Epithelial cell of esophagus (primary cell): ENCODE measurements around the gene QPRT.
"Not testable (repeated sequence)": the region's sequence is repeated elsewhere in the genome, so short reads cannot be mapped to it uniquely, and the experiment has no call there.

Source experiments
- DNase-seq: peaks from one replicate; pipeline ENCODE4 v3.0.0; 2010; ENCODE audit warnings: low read depth
- H3K4me3 ChIP-seq: 2 replicates; pipeline ENCODE4 v1.5.1; 2011; ENCODE audit warnings: mild to moderate bottlenecking, low read length, control low read depth
- TF ChIP-seq, protein P1 (sequence below): IDR thresholded peaks from 2 replicates; pipeline ENCODE4 v1.5.1; 2011; ENCODE audit warnings: low read depth, mild to moderate bottlenecking, low read length, control low read depth, inconsistent platforms; ENCODE audit not compliant: insufficient read depth; ENCODE audit errors: missing control alignments

The QPRT gene

DNA sequence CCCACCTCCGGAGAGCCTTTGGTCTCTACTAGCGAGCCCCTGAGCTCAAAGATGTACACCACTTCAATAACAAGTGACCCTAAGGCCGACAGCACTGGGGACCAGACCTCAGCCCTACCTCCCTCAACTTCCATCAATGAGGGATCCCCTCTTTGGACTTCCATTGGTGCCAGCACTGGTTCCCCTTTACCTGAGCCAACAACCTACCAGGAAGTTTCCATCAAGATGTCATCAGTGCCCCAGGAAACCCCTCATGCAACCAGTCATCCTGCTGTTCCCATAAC lies 15.2 kb upstream of the QPRT start:
- TF ChIP-seq, protein P1, sequence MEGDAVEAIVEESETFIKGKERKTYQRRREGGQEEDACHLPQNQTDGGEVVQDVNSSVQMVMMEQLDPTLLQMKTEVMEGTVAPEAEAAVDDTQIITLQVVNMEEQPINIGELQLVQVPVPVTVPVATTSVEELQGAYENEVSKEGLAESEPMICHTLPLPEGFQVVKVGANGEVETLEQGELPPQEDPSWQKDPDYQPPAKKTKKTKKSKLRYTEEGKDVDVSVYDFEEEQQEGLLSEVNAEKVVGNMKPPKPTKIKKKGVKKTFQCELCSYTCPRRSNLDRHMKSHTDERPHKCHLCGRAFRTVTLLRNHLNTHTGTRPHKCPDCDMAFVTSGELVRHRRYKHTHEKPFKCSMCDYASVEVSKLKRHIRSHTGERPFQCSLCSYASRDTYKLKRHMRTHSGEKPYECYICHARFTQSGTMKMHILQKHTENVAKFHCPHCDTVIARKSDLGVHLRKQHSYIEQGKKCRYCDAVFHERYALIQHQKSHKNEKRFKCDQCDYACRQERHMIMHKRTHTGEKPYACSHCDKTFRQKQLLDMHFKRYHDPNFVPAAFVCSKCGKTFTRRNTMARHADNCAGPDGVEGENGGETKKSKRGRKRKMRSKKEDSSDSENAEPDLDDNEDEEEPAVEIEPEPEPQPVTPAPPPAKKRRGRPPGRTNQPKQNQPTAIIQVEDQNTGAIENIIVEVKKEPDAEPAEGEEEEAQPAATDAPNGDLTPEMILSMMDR: no peak
- no peak for DNase-seq
- H3K4me3 ChIP-seq: no peak overlapping the region

DNA sequence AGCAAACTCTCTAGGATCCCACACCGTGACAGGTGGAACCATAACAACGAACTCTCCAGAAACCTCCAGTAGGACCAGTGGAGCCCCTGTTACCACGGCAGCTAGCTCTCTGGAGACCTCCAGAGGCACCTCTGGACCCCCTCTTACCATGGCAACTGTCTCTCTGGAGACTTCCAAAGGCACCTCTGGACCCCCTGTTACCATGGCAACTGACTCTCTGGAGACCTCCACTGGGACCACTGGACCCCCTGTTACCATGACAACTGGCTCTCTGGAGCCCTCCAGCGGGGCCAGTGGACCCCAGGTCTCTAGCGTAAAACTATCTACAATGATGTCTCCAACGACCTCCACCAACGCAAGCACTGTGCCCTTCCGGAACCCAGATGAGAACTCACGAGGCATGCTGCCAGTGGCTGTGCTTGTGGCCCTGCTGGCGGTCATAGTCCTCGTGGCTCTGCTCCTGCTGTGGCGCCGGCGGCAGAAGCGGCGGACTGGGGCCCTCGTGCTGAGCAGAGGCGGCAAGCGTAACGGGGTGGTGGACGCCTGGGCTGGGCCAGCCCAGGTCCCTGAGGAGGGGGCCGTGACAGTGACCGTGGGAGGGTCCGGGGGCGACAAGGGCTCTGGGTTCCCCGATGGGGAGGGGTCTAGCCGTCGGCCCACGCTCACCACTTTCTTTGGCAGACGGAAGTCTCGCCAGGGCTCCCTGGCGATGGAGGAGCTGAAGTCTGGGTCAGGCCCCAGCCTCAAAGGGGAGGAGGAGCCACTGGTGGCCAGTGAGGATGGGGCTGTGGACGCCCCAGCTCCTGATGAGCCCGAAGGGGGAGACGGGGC lies 14.7 kb upstream of the QPRT start:
- DNase-seq: no peak
- H3K4me3 ChIP-seq: no peak overlapping the region
- TF ChIP-seq, protein P1: no peak

DNA sequence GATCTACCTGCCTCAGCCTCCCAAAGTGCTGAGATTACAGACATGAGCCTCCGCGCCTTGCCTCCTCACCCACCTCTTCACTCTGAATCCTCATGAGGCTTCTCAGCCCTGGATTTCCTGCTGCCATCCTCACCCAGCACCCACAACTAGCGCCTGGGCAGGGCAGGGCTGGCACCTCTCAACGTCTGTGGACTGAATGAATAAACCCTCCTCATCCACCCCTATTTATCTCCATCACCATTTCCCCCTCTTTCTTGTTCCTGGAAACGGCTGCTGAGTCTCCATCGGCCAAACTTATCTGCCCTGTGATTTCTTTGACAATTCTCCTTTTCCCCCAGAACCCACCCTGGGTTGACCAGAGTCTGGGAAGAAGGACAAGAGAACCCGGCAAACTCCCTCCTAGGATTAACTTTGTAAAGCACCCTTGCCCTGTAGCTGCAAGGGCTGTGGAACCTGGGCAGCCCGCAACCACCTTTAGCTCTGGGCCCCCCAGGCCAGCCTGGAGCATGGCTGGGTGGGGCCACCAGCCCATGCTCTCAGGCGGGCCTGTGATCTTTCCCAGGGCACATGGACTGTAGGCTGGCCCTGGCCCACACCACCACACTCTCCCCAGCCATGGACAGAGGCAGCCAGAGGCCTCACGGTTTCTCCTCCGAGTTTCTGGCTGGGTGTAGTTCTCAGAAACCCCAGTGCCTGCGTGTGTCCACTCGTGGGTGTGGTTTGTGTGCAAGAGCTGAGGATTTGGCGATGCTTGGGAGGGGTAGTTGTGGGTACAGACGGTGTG lies 13.5 kb upstream of the QPRT start:
- no peak overlapping the region for H3K4me3 ChIP-seq
- no peak for DNase-seq
- TF ChIP-seq, protein P1: no peak

DNA sequence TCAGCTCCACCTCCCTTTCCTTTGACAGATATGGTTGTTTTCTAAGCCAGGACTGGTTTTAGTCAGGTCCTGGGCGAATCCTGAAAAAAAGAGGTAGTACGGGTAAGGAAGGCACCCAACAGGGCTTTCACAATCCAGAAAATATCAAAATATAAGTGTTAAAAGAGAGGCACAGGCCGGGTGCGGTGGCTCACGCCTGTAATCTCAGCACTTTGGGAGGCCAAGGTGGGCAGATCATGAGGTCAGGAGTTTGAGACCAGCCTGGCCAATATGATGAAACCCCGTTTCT lies 11.7 kb upstream of the QPRT start:
- H3K4me3 ChIP-seq, DNase-seq: not testable (repeated sequence)

DNA sequence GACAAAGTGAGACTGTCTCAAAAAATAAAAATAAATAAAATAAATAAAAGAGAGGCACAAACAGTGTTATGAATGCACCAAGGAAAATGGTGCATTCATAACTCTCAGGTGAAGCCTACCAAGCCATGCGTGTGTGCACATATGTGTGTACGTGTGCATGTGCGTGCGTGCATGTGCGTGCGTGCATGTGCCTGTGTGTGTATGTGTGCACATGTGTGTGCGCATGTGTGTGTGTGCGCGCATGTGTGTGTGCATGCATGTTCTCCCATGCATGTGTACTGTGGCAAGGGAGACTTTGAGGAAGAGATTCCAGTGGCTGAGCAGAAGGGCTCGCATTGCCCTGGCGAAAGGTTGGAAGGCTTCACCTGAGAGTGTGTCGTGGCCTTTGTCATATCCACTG lies 11.2 kb upstream of the QPRT start:
- TF ChIP-seq, protein P1: no peak
- H3K4me3 ChIP-seq: no peak overlapping the region
- DNase-seq: no peak

DNA sequence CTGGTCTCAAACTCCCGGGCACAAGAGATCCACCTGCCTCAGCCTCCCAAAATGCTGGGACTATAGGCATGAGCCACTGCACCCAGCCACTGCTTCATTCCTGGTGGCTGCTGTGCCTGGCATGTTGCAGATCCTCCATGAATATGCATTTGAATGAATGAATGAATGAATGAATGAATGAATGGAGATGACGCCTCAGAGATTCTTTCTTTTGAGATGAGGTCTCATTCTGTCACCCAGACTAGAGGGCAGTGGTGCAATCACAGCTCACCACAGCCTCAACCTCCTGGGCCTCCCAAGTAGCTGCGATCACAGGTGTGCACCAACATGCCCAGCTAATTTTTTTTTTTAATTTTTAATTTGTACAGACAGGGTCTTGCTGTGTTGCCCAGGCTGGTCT lies 10.7 kb upstream of the QPRT start:
- H3K4me3 ChIP-seq: no peak overlapping the region
- no peak for DNase-seq
- TF ChIP-seq, protein P1: no peak

DNA sequence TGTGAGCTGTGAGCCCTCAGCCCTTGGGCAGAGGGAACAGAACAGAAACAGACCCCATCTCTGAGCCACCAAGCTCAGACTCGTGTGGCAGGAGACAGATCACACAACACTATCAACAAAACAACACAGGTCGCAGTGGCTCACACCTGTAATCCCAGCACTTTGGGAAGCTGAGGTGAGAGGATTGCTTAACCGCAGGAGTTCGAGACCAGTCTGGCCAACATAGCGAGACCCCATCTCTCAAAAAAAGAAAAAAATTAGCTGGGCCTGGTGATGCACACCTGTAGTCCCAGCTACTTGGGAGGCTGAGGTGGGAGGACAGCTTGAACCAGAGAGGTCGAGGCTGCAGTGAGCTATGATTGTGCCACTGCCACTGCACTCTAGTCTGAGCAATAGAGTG lies 5.5 kb upstream of the QPRT start:
- no peak overlapping the region for H3K4me3 ChIP-seq
- no peak for DNase-seq
- TF ChIP-seq, protein P1: no peak
